Mononuclear cell (primary cell): Measurements from ENCODE around the gene GRM4. TPM values are rescaled to one million over a fixed set of nuclear protein-coding genes. Genes with fewer than 3 reads are reported as not detected.

Experiments used
- H3K27me3 ChIP-seq: 2 replicates; pipeline ENCODE4 v1.6.0; 2011; ENCODE audit warnings: low read length, control low read depth; ENCODE audit not compliant: insufficient read depth
- H3K4me1 ChIP-seq: 2 replicates; pipeline ENCODE4 v1.5.1; 2011; ENCODE audit warnings: mild to moderate bottlenecking, low read length, control low read depth; ENCODE audit not compliant: insufficient read depth
- H3K4me3 ChIP-seq: 2 replicates; pipeline ENCODE4 v1.5.1; 2011; ENCODE audit warnings: mild to moderate bottlenecking, low read length, moderate library complexity
- H3K9me3 ChIP-seq: 2 replicates; pipeline ENCODE4 v1.5.1; 2011; ENCODE audit warnings: low read depth, mild to moderate bottlenecking, control low read depth, low read length
- total RNA-seq: library from RNA; depleted of rRNA; stranded (reverse); fragments of >200 nt; gene quantifications from one replicate; pipeline ENCODE4 v1.2.3, GENCODE V29; 2012

The GRM4 gene
- total RNA-seq, 1 donor: under 0.01 TPM

DNA sequence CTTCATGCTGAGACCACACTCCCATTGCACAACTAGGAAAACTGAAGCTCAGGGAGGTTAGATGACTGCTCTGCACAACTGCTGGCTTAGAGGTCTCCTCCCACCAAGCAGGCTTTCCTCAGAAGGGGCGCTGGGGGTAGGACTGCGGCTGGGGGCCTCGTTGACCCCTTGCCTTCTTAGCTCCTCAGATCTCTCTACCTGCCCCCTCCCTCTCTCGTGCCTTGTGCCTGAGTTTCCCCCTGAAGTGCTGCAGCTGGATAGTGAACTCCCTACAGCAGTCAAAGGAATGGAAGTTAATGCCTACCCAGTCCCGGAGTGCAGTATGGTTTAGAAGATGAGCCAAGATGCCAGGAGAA lies 149.8 kb downstream of the GRM4 start:
- Histone ChIP-seq H3K27me3 (no peaks in the 10 kb centered on the region), H3K9me3 (no peaks in the 10 kb centered on the region), H3K4me3 (no peak overlapping the region), H3K4me1 (no peaks in the 10 kb centered on the region)

DNA sequence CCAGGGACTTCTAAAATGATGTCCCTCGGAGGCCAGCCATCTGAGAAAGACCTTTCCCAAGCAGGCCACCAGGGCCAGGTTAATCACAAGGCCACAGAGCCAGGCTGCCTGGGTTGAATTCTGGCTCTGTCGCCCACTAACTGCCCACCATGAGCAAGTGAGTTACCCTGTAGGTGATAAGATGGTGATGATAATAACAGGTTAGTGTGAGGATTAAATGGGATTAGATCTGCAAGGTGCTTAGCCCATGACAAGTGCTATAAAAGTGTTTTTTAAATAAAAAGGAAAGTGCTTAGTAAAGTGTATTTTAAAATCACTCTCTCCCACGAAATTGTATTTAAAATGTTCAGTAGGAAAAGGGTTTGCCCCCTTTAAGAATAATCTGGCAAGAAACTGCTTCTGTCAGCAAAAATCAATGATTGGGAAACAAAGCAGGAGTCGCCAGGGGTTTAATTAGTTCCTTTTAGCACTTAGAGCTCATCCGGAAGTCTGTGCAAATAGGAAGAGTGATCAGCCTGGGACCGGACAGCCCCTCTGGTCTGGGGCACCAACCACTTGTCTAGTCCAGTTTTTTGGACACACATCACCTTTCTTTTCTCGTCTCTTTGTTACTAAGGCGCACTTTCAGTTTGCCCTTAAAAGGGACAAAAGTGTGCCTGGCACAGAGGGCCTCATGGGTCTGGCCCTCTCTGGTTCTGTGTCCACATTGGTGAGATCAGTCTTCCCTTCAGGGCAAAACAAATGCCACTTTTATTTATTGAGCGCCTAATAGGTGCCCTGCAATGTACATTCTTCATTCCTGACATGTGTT lies 150.4 kb downstream of the GRM4 start:
- no peaks in the 10 kb centered on the region for H3K27me3 ChIP-seq
- H3K4me1 ChIP-seq: no peaks in the 10 kb centered on the region
- H3K9me3 ChIP-seq: no peaks in the 10 kb centered on the region
- no peak overlapping the region for H3K4me3 ChIP-seq

DNA sequence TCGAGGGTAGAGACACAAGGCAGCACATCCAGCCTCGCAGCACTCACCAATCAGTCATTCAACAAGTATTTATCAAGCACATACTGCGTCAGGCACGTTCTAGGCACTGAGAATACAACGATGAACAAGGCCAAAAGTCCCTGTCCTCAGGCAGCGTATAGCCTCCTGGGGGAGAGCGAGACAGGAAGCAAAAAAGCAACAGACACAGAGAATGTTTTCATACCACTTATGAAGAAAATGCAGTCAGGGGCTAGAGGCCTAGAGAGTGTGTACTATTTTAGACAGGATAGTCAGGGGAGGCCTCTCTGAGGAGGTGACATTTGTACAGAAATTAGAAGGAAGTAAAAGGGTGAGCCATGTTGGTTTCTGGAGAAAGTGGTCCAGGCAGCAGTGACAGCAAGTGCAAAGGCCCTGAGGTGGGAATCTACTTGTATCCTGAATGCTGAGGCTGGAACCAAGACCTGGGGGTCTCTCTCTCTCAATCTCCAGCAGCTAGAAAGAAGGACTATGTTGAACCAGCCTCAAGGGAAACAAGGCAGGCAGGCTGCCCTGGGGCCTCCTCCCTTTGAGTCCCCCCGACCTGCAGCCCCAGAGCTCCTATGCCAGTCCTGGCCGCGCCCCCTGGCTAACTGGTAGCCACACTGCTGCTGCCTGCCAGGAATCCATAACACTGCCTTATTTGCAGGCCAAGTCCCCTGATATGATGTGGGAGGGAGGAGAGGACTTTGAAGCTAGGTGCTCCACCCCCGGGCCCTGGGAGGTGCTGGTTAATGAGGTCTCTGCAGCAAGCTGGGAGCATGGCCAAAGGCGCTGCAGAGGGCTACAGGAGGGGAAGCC lies 151.2 kb downstream of the GRM4 start:
- H3K4me3 ChIP-seq: no peak overlapping the region
- no peaks in the 10 kb centered on the region for H3K27me3 ChIP-seq
- H3K9me3 ChIP-seq: no peaks in the 10 kb centered on the region
- no peaks in the 10 kb centered on the region for H3K4me1 ChIP-seq

DNA sequence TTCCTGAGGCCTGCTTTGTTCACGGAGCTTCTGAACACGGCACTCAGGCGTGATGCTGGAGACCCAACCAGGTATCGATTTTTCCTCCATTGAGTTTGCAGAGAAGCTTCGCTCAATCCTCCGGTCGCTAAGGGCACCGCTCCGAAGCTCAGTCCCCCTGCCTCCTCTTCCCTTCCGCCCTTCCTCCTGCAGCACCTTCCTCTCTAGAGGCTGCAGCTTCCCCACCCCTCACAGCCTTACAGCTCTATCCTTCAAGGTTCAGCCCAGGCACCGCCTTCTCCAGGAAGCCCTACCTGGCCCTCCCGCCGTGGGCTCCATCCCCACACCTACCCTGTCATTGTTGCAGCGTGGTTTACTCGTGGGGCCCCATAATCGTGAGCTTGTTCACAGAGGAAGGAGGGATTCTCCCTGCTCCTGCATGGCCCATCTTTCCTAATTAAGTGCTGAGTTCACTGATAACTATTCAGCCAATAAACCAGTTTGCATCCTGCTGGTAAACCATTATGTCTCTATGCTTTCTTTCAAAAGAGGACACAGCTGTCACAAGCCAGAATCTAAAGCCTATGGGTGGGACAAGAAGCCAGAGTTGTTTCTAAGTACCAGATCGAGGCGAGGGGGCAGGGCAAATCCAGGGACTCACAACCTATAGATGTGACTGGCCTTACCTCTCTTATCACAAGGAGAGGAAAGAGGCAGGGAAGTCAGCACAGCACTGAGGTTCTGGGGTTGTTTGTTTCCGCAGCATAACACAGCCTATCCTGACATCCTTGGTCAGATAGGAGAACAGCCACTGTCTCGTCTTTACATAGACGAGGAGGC lies 152.0 kb downstream of the GRM4 start:
- no peaks in the 10 kb centered on the region for H3K9me3 ChIP-seq

DNA sequence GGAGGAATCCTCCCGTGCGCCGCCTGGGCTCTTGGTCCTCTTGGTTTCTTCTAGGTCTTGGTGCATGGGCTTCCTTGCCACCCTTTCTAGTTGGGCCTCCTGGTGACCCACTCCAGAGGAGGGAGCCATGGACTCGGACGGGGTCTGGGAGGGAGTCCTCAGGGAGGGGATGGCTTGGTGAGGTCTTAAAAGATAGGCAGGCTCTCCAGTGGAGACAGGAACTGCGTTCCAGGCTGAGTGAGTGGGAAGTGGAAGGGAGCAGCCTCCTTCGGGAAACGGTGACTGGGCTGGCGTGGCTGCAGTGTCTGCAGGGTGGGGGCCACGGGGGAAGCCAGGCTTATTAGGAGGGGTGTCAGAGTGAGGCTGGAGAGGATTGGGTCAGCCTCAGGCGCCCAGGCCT lies 152.8 kb downstream of the GRM4 start:
- Histone ChIP-seq H3K4me1 (no peaks in the 10 kb centered on the region), H3K9me3 (no peaks in the 10 kb centered on the region), H3K27me3 (no peaks in the 10 kb centered on the region), H3K4me3 (no peak overlapping the region)

More for the DNA sequence above, 152.0 kb downstream of the GRM4 start:
- Histone ChIP-seq H3K27me3 (no peaks in the 10 kb centered on the region), H3K4me3 (no peak overlapping the region), H3K4me1 (no peaks in the 10 kb centered on the region)

DNA sequence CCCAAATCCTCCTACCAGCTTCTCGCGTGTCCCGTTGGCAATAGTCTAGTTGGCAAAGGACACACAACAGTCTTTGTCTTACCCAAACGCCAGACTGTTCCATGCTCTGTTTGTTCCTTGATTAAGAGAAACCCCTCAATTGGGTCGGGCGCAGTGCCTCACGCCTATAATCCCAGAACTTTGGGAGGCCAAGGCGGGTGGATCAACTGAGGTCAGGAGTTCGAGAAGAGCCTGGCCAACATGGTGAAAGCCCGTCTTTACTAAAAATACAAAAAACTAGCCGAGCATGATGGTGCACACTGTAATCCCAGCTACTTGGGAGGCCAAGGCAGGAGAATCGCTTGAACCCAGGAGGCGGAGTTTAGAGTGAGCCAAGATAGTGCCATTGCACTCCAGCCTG lies 153.7 kb downstream of the GRM4 start:
- no peaks in the 10 kb centered on the region for H3K4me1 ChIP-seq
- H3K4me3 ChIP-seq: no peak overlapping the region
- H3K27me3 ChIP-seq: no peaks in the 10 kb centered on the region
- no peaks in the 10 kb centered on the region for H3K9me3 ChIP-seq

DNA sequence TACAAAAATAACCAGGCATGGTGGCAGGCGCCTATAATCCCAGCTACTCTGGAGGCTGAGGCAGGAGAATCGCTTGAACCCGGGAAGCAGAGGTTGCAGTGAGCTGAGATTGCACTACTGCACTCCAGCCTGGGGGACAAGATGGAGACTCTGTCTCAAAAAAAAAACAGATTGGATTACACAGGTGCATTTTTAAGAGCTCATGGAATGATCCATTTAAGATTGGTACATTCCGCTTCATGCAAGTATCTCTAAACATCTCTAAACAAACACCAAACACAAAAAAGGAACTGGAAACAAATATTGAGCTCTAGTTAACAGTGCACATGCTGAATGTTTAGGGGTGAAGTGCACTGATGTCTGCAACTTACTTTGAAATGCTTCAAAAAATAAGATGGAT lies 154.3 kb downstream of the GRM4 start:
- Histone ChIP-seq H3K4me1 (no peaks in the 10 kb centered on the region), H3K9me3 (no peaks in the 10 kb centered on the region), H3K4me3 (no peak overlapping the region), H3K27me3 (no peaks in the 10 kb centered on the region)

DNA sequence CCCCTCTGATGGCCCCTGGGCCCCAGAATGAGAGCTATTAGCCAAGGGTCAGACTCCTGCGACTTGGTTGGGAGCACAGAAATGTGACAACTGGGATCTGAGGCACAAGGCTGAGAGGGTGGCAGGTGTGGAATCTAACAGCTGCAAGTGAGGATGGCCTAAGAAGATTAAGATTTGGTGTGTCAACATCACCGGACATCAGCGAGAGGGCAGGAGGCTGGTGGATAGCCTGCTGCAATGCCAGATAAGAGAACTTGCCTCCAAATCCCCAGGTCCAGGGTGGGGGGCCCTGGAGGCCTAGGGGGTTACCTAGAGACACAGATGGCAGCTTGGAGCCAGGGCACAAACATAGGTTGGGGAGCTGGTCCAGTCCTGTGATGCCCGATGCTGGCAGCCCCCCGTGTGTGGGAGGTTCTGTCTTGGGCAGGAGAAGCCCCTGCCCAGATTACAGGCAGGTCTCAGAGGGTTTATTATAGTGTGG lies 155.8 kb downstream of the GRM4 start:
- no peaks in the 10 kb centered on the region for H3K9me3 ChIP-seq

DNA sequence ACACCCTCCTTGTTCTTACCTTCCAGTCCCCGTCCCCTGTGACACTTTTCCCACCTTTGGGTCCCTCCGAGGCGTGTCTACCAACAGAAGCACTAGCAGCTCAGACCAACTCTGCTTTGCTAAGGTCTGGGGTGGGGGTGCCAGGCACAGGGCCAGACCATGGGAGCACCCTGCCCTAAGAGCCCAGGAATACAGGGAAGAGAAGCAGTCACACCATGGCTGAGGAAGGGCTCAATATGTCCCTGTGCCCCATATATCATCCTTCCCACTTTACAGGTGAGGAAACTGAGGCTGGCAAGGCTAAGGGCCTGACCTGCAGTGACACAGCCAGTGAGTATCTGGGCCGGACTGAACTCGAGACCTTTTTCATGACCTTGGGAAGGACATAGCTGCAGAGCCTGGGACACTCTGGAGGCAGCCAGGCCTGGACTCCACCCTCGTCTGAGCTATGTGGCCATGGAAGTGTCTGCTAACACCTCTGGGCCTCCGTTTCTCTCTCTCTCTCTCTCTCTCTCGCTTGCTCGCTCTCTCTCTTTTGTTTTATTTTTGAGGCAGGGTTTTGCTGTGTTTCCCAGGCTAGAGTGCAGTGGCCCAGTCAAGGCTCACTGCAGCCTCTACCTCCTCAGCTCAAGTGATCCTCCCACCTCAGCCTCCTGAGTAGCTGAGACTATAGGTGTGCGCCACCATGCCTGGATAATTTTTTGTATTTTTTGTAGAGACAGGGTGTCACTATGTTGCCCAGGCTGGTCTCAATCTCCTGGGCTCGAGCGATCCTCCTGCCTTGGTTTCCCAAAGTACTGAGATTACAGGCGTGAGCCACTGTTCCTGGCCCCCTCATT lies 156.7 kb downstream of the GRM4 start:
- Histone ChIP-seq H3K4me1 (no peaks in the 10 kb centered on the region), H3K27me3 (no peaks in the 10 kb centered on the region), H3K4me3 (no peak overlapping the region), H3K9me3 (no peaks in the 10 kb centered on the region)

More for the DNA sequence above, 155.8 kb downstream of the GRM4 start:
- H3K4me3 ChIP-seq: no peak overlapping the region
- H3K27me3 ChIP-seq: no peaks in the 10 kb centered on the region
- no peaks in the 10 kb centered on the region for H3K4me1 ChIP-seq

DNA sequence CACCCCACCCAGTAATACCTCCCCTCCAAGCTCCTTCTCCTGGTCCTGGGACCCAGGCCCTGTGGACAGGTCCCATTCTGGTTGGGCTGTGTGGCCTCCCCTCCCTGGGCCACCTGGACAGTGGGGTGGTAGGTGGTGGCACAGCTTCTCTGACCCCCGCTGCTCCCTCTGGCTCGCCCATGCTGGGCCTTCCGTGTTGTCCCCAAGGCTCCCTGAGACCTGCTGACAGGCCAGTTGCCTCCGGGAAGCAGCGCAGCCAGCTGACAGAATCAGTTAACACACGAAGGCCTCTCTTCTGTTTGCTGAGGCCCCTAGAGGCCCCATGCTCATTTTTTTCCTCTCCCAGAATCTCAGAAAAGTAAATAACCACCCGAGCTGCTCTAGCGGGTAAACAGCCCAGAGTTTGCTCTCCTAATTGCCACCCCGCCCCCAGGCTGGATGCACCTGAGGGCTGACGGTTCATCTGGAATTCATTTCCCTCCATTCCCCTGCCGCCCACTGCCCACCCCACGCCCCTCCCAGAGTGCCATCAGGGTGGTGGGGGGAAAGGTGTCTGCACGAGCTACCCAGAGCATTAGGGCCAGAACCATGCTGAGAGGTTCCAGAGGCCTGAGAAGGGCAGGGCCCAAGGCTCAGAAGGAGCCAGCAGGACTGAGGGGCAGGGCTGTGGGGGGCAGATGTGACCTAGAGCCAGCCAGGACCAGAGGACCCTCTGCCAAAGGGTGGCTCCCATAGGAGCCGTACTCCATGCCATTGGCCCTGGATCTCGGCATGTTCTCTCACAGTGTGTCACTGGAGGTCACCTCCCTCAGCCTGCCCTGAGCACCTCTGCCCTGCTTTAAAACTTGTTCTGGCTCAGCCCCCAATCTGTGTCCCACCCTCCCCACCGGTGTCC lies 157.5 kb downstream of the GRM4 start:
- H3K27me3 ChIP-seq: no peaks in the 10 kb centered on the region
- no peaks in the 10 kb centered on the region for H3K9me3 ChIP-seq
- H3K4me1 ChIP-seq: no peaks in the 10 kb centered on the region
- H3K4me3 ChIP-seq: no peak overlapping the region

DNA sequence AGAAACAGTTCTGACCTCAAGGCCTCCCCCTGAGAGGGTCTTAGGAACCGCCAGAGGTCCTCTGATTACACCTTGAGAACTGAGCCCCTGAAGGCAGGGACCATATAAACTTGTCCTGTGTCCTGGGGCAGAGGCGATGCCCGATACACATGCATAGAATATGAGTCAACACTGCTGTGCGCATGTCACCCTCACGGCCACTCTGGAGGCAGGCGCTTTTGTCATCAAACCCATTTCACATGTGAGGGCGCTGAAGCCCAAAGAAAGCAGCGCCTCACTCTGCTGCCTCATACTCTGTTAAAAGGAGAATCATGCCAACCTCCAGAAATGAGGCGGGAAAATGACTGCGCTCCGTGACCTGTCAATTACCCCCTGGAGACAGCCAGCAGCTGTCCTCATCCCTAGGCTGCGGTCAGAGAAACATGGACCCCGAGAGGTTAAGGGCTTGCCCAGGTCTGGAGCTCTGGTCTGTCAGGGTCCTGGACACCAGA lies 158.3 kb downstream of the GRM4 start:
- Histone ChIP-seq H3K9me3 (no peaks in the 10 kb centered on the region), H3K4me1 (no peaks in the 10 kb centered on the region), H3K27me3 (no peaks in the 10 kb centered on the region), H3K4me3 (no peak overlapping the region)

DNA sequence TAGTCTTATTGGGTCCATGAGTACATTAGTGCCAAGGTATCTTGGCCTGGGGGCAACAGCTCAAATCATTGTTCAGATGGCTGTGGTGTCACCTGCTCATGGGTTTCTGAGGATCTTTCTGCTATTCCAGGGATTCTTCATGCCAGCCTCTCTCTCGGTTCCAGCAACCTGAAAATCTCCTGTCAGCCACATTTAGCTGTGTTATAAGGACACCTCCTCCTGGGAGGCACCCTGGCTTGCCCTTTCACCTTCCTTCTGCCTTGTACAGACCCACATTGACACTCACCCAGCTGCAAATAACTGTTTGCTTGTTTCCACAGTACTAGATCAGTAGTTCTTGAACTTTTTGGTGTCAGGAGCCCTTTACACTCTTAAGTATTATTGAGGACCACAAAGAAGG lies 159.9 kb downstream of the GRM4 start:
- Histone ChIP-seq H3K4me1 (no peaks in the 10 kb centered on the region), H3K27me3 (no peaks in the 10 kb centered on the region), H3K9me3 (no peaks in the 10 kb centered on the region), H3K4me3 (no peak overlapping the region)

DNA sequence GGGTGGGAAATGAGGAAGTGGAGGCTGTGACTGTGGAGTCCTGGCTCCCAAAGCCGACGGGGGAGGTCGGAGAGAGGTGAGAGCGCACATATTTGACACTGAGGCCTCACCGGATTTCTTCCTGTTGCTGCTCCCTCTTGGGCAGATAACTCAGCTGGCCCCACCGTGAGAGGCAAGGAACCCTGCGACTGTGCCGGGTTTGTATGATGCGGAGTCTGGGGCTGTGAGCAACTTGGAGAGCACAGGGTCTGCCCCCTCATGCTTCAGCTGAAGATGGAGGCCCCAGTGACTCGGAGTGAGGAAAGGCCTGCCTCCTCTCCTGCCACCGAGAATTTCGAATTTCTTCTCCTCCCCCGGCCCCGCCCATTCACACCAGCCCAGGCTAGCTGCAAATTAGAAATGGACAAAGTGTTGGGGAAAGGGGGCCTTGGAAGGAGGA lies 160.6 kb downstream of the GRM4 start:
- H3K4me3 ChIP-seq: no peak overlapping the region
- H3K4me1 ChIP-seq: no peaks in the 10 kb centered on the region
- H3K27me3 ChIP-seq: no peaks in the 10 kb centered on the region
- no peaks in the 10 kb centered on the region for H3K9me3 ChIP-seq
